ENCODE measurements around the gene CD300LF.

Gene CD300LF

DNA sequence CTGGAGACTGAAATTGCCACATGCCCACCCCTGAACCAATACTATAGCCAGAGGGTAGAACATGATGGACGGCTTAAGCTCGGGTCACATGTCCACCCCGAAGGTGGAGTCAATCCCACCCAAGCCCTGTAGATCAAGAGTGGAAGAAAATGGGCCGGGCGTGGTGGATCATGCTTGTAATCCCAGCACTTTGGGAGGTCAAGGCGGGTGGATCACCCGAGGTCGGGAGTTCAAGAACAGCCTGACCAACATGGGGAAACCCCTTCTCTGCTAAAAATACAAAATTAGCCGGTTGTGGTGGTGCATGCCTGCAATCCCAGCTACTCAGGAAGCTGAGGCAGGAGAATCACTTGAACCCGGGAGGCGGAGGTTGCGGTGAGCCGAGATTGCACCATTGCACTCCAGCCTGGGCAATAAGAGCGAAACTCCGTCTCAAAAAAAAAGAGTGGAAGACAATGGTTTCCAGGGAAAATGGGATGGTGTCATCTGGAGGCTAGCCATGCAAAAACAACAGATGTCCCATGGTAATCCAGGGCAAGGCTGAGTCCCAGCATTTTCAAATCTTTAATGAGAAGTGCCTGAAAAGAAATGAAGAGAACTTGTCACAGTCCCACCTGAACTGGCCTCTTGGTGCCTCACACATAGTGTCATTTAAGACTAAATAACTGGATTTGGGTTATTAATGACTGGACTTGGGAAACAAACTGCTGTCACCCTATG lies 30.1 kb downstream of the CD300LF start:
- DNase-seq, result no peak

DNA sequence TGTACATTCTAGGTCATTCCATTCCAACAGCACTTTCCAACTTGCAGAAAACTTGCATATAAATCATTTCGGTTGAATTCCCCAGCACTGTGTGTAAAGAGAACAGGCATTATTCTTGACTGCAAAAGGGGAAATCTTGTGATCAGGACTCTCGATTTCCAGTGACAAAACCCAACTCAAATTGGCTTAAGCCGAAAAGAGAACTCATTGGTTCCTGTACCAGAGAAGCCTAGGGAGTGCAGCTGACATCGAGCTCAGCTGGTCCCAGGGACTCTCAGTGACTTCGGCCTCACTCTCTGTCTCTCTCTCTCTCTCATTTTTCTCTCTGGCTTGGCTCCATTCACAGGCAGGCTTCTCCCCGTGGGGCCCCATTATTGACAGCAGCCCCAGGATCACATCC lies 30.7 kb downstream of the CD300LF start:
- no peak for DNase-seq

DNA sequence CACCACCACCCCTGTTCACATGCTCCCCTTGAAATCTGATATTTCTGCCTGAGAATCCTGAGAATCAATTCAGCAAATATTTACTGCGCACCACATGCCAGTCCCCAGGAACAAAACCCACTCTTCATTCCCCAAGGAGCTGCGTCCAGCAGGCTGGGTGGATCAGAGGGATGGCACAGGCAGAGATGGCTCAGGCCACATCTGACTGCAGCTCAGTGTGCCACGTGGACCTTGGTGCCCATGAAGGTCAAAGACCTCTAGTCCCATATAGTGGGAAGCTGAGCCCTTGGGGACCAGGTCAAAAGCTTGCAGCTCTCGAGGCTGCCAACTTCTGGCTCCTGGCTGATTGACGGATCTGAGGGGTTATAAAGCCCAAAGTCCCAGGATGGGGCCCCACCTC lies 31.8 kb downstream of the CD300LF start:
- no peak for DNase-seq

DNA sequence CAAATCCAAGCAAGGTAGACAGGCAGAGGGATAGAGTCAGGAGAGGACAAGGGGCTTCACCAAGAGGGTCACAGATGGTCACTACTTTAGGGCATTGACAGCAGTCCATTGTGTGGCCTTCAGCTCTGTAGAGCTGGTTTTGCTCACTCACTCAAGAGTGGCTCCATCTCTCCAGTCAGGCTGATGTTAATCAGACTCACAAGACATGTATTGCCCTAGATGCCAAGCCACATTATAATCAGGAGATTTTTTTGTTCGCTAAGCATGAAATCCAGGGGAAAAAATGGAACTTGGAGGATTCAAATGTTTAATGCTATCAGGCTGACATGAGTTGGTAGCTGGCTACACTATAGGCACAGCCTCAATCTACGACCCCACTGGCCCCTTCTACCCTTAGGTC lies 32.5 kb downstream of the CD300LF start:
- no peak for DNase-seq

DNA sequence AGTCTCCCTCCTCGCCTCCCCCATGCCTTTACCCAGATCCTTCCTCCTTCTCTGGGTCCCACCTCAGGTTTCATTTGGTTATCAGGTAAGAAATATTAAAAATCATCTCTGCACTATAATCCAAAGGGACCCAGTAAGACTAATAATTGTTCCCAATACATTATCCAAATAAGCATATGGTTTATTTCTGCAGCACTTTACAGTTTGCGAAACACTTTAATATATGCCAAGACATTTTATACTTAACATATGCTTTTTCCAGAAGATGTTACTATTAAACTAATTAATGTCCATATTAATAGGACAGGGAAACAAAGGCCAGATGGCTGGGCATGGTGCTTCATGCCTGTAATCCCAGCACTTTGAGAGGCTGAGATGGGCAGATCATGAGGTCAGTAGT lies 33.3 kb downstream of the CD300LF start:
- no peak for DNase-seq

DNA sequence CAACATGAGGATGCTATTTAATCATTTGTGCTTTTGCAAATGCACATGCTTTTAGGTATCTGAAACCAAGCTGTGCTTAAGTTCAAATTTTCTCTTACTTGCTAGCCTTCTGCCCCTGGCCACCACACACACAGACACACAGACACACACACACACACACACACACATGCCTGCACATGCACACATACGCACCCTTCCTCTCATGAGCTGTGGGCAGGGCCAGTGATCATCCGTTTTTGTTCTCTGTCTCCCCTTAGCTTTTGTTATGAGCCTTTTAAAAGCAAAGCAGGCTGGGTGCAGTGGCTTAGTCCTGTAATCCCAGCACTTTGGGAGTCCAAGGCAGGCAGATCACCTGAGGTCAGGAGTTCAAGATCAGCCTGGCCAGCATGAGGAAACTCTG lies 34.2 kb downstream of the CD300LF start:
- DNase-seq, result no peak

DNA sequence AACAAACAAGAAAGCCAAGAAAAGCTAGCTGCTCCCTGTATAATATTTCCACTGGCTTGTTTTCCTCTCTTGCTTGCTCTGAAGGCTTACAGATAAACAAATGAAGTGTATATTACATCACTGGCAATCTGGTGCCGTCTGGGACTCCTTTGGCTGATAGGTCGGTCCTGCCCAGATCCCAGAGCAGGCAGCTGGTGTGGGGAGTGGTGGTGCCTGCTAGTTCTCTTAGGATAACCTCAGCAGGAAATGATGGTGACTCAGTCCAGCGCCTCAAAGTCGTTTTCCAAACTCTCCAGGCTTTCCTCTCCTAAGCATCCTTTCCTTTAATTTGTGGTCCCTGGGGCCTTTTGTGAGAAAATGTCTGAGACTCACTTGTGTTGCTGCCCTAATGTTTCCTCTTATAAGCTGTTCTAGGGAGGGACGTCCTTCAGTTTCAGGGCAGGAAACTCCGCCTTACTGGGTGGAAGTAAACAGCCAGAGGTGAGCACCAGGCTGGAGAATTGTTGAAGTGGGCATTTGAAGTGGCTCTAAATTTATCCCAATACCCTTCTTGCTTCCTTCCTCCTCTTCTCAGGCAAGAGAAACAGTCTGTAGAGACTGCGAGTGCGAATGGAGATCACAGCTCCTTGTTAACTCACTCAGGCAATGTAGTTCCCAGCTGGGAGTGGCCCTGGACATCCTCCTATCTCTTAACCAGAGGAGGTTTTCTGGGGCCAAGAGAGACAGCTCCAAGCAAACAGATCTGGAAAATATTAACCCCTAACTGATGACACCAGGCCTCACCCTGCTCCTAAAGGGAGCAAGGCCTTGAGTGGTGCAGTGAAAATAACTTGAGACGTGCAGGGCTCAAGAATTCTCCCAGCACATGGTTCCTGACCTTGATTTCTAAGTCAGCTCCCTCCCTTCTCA lies 34.9 kb downstream of the CD300LF start:
- DNase-seq, result no peak

DNA sequence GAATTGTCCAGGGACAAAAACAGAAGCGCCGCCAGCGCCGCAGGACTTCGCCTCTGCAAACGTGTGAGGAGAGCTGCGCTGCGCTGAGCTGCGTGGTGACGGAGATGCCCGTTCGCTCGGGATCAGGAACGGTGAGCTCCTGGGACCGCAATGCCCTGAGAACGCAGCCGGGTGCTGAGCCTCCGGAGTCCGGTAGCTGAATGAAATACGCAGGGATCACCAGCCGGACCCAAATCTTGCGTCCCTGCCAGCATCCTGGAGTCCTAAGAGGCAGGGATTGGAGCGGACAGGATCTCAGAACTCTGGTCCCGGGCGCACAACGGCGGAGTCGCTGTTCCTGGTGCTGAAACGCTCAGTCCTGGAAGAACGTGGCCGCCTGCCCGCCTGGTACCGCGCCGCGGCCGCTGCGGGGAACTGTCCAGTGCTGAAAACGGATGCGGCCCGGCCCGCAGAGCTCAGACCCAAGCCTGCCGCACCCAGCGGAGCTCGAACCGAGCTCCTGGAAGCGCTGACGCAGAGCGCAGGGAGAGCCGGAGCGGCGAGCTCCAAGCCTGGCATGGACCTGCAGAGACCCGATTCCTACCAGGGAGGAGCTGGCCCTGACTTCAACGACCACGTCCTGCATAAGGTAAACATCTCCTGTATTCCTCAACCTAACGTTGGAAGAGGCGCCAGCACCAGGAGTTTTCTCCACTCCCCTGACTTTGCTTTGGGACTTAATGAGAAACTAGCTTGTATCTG lies 41.5 kb downstream of the CD300LF start:
- peak; percentile 79 for DNase-seq

DNA sequence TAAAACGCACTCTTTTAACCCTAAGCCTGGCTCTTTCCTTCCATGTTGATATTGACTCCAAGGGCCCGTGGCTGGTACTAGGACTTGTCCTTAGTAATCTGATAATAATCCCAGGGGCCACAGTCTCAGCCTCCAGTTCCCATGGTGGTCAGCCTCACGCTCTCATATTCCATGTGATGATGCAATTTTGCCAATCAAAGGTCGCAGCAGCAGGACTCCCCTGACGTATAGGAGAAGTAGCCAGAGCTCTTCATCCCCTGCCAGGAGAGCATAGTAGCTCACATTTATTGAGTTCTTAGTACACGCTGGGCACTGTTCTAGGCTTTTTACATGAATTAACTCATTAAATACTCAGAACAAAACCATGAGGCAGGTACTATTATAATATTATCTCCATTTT lies 42.4 kb downstream of the CD300LF start:
- no peak for DNase-seq

DNA sequence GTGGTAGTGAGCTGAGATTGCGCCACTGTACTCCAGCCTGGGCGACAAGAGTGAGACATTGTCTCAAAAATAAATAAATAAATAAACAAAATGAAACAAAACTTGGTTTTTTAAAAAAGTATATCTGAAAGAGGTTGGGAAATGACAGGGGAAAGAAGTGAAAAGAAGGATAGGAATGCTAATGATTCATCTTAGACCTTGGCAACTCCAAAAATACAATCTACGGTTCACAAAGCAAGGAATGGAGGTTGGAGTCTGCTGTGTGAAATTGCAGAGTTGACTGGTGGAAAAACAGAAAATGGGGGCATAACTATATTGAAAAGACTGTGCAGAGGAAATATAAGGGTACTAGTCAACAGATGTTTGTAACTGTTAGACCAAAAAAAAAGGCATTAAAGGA lies 49.2 kb downstream of the CD300LF start:
- DNase-seq, result no peak

DNA sequence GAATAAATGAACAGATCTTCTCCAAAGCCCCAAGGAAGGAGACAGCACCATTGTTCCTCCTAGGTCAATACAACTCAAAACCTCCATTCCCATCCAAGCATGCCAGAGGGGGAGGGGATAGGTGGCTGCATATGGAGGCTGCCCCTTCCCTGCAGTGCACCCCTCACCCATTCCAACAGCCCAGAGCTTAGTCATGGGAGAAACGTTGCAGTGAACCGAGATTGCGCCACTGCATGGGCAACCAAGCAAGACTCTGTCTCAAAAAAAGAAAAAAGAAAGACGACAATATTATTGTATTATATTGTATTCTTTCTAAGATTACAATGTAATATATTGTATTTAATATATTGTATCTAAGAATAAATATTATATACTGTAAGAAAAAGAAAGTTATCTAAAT lies 52.8 kb downstream of the CD300LF start:
- no peak for DNase-seq

DNA sequence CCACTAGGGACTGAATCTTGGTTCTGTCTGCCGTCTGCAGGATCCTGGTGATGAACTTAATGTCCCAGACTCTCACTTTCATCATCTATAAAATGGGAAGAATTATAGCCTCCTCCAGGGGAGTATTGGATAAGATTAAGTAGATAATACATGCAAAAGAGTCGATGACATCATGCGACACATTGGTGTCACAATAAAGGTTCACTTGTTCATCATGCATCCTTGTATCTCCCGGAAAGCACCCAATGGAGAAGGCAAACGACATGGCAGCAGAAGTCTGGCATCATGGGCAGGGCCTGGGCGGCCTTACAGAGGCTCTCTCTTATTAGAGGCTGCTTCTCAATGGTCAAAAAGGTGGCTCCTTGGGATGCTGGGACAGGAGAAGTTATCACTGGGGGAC lies 54.1 kb downstream of the CD300LF start:
- DNase-seq, result no peak

DNA sequence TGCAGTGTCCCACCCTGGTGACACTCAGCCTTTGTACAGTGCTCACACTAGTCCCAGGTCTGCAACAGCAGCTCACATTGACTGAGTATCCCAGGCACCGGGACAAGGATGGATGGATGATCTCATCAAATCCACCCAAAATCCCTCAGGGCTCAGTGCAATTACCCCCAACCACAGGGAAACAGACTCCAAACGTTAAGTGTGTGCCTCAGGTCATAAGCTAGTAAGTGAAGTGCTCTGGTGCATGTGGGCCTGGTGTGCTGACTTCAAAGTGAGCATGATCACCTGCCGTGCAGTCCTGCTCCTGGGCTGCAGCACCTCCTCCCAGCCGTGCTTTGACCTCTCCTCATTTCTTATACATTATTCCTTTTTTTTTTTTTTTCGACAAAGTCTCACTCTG lies 58.0 kb downstream of the CD300LF start:
- no peak for DNase-seq

DNA sequence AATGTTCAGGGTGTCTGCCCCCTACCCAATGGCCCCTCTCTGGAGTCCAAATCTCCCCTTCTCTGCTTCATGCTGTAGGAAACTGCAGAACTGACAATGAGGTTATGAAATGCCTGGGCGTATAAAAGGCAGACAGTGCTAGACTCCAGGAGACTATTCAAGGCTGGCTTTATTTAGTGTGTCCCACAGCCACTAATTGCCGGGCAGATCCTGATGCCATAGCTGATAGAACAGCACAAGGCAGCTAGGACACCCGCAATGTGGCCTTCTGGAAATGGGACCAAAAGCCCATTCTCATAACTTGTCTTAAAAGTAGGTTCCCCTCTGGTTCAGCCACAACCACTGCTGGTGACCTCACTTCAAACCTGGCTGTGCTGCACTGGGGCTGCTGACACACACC lies 60.7 kb downstream of the CD300LF start:
- DNase-seq, result no peak

DNA sequence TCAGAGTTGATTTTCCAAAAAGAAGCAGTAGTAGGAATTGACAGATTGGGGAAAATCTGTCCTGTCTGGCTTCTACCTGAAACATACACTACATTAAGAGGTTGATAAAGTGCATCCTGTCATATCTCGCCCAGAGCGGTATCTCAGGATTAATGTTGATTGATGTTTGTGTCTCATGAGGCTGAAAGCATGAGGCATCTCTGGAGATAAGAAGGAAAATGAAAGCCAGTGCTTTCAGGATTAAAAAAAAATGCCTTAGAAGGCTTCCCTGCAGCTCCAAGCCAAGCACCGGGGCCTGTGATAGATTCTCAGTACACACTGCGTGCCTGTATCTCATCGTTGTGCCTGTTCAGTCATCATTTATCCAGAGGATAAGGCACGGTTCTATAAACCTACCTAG lies 62.8 kb downstream of the CD300LF start:
- no peak for DNase-seq

DNA sequence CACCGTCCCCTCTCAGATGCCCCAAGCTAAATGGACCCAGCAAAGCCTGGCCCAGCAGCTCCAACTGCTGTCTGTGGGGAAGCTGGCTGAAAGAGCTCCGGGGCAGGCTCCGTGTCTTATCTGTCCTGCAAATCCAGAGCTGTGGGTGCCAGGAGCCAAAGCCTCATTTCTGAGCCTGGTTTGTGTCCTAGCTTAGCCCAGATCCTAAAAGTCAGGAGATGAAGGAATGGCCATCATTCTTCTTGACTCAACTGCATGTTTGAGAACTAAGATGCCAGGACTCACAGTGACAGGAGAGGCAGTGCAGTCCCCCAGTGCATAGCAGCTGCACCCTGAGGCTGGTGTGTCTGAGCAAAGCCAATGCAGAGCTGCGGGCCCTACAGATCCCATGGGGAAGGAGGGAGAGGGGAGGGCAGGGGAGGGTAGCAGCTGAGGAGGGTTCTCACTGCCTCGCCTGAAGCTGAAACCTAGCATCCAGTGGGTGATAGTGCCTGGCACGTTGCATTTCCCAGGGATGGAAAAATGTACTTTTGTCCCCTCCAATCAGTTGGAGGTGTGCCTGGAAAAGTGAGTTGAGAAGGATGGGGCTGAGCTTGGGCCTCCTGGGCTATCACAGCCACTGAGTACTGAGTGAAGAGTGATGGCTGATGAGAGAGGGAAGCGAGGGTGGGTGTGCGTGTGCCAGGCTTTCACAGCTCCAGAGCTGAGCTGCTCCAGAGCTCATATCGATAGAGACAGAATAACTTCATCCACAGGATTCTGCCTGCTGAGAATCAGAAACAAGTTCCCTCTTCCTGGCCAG lies 64.7 kb downstream of the CD300LF start:
- DNase-seq, result no peak

DNA sequence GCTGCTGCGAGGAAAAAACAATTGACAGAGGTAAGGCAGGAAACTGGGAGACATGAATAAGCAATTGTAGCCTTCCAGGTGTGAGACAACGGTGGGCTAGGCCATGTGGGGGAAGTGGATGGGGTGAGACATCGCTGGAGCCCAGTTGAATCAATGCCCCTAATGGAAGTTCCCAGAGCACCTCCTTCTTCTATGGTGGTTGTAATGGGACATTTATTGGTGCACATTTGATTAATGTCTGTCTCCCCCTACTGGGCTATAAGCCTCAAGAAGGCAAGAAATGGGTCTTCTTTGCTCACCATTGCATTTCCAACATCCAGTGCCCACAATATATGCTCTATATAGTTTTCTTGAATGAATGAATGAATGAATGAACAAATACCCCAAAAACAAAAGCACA lies 66.5 kb downstream of the CD300LF start:
- DNase-seq, result no peak

DNA sequence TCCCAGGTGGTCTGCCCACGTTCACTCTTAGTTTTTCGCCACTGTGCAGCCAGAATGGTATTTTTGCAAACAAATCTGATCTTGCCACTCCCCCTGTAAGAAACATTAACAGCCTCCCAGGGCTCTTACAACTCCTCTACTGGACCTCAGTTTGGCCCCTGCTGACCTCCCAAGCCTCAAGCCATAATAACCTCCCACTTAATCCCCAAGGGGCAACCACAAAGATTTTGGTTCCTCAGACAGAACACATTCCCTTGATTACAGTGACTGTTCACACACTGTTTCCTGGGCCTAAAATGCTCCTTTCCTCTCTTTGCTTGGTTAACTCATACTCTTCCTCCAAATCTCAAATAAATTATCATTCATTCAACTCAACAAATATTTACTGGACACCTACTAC lies 67.7 kb downstream of the CD300LF start:
- no peak for DNase-seq

DNA sequence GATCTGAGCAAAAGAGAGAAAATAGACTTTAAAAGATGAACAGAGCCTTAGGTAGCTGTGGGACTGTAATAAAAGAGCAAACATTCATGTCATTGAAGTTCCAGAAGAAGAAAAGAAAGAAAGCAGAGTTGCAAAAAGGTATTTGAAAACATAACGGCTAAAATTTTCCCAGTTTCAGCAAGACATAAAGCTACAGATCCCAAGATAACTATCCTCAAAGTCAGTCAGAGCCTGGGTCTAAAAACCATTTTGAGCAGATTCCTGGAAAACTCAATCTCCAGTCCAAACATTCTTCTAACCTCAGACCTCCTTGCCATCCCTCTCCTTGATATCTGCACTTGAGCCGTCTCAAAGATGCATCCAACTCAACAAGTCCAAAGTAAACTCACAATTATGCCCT lies 68.3 kb downstream of the CD300LF start:
- DNase-seq, result no peak

Measured in left hindlimb (tissue), 1 donor.